GM19397 (cell line): ENCODE data around the gene ERBB2.
"Not testable (repeated sequence)": the region's sequence is repeated elsewhere in the genome, so short reads cannot be mapped to it uniquely, and the experiment has no call there.

Source experiments
- ATAC-seq: cut with Tn5 transposase; IDR thresholded peaks from one replicate; pipeline ENCODE4 v1.9.1; 2021; ENCODE audit warnings: mild to moderate bottlenecking, moderate library complexity; ENCODE audit not compliant: unreplicated experiment

ERBB2 gene

DNA sequence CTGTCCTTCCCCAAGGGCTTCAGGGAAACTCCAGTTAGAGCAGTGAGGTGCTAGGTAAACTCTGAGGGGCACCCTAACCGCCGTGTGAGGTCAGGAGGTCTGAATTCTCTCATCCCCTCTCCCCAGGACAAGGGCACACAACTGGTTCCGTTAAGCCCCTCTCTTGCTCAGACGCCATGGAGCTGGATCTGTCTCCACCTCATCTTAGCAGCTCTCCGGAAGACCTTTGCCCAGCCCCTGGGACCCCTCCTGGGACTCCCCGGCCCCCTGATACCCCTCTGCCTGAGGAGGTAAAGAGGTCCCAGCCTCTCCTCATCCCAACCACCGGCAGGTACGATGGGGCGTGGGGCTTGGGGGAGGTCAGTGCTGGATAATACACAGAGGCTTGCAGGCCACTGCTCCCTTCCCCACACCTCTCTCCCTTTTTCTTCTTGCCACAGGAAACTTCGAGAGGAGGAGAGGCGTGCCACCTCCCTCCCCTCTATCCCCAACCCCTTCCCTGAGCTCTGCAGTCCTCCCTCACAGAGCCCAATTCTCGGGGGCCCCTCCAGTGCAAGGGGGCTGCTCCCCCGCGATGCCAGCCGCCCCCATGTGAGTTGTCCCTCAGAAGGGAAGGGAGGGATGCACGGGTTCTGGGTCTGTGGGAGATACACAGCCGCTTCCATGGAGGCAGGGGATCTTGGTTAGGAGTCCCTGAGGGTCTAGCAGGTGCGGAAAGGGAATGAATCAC, 42.4 kb downstream of the ERBB2 start:
- no peak for ATAC-seq

DNA sequence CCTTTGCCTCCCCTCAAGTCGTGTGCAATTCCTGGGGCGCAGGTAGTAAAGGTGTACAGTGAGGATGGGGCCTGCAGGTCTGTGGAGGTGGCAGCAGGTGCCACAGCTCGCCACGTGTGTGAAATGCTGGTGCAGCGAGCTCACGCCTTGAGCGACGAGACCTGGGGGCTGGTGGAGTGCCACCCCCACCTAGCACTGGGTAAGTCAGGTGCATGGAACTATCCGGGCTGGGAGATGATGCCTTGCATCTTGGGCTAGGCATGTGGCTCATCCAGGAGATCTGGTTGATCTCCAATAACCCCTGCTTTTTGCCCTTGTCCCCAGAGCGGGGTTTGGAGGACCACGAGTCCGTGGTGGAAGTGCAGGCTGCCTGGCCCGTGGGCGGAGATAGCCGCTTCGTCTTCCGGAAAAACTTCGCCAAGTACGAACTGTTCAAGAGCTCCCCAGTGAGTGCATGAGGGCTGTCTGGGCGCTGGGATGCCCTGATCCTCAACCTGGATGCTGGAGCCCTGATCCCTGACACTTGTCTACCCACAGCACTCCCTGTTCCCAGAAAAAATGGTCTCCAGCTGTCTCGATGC, 43.1 kb downstream of the ERBB2 start:
- ATAC-seq = no peak

DNA sequence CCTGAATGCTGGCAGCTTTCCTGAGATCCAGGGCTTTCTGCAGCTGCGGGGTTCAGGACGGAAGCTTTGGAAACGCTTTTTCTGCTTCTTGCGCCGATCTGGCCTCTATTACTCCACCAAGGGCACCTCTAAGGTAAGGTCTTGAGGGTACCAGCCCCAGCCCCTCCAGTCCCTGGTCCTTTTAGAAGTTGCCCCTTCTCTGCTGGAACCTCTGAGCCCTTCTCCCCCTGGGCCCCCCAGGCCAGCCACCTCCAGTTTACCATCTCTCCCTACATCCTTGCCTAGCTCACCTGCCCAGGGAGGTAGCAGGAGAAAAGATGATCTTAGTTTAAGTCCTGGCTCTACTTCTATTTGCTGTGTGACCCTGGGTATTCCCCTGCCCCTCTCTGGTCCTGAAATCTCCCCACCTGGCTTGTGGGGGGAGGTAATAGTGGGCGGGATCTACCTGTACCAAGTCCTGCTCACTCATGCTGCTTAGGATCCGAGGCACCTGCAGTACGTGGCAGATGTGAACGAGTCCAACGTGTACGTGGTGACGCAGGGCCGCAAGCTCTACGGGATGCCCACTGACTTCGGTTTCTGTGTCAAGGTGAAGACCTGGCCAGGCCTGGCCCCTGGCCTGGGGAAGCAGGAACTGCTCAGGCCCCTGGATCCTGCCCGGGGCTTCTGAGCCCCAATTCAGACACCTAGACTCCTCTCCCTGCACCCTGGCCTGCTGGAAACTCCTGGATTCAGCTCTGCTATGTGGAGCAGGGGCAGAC, 44.4 kb downstream of the ERBB2 start:
- ATAC-seq = no peak

DNA sequence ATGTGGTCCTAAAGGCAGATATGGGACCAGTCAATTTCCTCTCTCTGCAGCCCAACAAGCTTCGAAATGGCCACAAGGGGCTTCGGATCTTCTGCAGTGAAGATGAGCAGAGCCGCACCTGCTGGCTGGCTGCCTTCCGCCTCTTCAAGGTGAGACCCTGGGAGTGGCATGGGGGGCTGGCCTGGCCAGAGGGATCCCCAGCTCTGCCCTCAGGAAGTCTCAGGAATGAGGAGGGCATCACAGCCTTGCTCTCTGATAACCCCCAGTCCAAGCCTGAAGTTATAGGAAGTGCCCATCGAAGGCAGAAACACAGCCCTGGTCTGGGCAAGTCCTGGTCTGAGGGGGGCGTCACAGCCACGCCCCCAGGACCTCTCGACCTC, 45.0 kb downstream of the ERBB2 start:
- ATAC-seq = no peak

DNA sequence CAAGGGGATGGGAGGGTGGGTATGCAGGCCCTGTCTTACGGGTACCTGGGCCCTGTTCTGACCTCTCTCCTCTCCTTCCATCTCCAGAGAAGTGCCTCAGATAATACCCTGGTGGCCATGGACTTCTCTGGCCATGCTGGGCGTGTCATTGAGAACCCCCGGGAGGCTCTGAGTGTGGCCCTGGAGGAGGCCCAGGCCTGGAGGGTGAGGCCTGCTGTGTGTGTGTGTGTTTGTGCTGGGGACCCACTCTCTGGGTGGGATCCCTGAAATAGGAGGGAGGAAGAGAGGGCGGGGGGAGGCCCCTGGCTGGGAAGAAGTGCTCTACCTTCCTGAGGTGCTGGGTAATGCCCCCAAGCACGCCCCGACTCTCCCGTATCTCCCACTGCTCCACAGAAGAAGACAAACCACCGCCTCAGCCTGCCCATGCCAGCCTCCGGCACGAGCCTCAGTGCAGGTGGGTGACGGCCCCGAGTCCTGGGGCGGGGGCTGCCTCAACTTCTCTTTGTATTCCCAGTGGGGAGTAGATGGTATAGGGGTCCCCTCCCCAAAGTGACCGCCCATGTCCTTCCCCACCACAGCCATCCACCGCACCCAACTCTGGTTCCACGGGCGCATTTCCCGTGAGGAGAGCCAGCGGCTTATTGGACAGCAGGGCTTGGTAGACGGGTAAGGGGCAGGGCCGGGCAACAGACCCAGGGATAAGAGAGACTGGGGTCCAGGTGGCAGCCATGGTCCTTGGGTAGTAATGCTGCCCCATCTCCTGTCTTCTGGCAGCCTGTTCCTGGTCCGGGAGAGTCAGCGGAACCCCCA, 45.7 kb downstream of the ERBB2 start:
- ATAC-seq = no peak

DNA sequence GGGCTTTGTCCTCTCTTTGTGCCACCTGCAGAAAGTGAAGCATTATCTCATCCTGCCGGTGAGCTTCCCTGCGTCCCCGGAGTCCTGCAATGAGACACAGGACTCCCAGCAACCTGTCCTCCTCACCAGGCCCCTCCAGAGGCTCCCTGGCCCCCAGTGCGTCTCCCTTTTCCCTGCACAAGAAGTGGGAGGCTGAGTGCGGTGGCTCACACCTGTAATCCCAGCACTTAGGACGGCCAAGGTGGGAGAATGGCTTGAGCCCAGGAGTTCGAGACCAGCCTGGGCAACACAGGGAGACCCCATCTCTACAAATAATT, 46.2 kb downstream of the ERBB2 start:
- no peak for ATAC-seq

DNA sequence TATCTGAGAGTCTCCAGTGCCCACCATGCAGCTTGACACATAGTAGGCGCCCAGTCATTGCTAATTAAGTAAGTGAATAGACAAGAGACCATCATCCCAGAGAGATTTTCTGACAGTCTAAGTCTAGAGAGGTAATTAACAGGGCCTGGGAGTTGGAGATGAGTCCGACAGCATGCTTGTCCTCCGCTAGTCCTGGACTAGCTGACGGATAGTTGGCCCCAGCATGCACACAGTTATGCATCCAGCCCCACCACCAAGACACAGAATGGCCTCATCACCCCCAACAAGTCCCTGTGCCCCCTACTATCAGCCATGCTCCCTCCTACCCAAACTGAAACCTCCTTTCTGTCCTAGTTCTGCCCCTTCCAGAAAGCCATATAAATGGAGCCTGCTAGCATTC, 47.9 kb downstream of the ERBB2 start:
- ATAC-seq = no peak

DNA sequence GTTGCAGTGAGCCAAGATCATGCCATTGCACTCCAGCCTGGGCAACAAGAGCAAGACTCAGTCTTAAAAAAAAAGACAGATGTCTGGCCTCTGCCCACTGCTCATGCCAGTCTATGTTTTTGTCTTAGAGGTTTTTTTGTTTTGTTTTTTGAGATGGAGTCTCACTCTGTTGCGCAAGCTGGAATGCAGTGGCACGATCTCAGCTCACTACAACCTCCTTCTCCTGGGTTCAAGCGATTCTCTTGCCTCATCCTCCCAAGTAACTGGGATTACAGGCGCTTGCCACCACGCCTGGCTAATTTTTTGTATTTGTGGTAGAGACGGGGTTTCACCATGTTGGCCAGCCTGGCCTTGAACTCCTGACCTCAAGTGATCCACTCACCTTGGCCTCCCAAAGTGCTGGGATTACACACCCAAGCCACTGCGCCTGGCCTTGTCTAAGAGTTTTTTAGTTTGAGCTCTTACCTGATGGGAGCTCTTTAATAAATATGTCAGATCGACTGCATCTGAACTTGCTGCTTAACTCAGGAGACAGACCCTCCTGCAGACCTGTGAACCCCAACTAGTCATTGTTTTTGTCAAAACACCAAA, 48.7 kb downstream of the ERBB2 start:
- ATAC-seq = not testable (repeated sequence)

DNA sequence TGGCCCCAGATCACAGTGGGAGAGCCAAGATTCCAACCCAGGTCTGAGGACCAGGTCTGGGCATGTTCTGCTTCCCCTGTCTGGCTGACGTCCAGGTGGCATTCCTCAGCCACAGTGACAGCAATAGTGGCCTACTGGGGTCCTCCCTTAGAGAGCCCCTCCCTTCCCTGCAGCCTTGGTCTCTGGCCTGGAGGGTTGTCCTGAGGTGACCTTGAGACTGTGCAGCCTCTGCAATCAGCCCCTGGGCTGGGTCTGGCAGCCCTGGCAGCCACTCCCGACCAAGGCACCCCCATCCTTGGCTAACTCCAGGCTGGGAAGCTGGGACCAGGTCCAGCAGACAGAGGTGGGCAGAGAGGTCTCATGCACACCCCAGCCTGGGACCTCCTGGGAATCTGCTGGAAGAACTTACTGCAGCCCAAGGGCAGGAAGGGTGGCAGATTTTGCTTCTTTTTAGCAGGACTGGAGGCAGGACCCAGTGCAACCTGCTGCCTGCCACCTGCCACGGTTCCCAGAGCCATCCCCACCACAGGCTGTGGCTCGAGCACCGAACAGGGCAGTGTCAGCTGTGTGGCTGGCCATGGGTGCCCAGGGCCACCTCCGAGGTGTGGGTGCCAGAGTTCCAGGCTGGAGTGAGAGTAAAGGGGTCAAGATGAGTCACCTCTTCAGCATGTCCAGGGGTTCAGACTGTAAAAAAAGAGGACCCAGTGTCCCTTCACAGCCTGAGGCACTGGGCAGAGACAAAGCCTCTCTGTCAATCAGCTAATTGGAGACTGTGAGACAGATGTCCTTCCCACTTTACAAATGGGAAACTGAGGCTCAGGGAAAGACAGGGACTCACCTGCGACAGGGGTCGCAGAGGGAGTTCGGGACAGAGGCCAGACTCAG, 50.5 kb downstream of the ERBB2 start:
- no peak for ATAC-seq

DNA sequence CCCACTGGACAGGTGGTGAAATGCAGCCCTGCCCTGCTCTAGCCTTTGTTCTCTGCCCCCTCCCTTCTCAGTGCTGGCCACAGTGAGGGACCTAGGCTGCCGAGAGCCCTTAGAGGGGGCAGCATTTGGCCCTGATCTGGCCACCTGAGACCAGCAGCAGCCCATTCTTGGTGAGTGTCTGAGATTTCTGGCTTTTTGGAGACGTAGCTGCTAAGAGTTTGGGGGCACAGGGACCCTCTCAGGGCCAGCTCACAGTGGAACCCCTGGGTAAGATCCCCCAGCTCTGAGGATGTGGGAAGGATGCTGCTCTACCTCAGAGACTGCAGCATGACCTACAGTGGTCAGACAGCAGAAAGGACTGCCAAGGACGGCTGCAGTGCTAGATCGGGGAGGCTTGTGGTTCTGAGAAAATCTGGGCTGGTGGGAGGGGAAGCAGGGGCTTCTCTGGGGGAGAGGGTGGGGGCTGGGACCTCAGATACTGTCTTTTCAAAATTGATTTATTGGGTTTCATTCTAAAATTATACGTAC, 51.2 kb downstream of the ERBB2 start:
- ATAC-seq = no peak

DNA sequence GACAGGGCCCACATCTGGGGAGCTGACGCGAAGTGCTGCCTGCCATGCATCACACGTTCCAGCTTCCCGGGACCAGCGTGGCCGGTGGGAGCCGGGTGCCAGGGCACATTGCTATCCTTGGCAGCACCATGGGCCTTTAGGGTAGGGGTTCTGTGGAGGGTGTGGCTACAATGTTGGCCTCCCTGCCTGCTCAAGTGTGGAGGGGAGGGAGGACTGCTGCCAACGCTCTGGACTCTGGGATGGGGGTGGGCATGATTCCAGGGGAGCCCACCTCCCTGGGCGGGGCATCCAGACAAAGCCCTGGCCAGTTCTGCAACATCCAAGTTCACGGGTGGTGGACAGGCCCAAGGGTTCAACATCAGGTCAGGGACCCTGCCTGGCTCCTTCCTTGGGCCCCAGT, 51.8 kb downstream of the ERBB2 start:
- no peak for ATAC-seq

DNA sequence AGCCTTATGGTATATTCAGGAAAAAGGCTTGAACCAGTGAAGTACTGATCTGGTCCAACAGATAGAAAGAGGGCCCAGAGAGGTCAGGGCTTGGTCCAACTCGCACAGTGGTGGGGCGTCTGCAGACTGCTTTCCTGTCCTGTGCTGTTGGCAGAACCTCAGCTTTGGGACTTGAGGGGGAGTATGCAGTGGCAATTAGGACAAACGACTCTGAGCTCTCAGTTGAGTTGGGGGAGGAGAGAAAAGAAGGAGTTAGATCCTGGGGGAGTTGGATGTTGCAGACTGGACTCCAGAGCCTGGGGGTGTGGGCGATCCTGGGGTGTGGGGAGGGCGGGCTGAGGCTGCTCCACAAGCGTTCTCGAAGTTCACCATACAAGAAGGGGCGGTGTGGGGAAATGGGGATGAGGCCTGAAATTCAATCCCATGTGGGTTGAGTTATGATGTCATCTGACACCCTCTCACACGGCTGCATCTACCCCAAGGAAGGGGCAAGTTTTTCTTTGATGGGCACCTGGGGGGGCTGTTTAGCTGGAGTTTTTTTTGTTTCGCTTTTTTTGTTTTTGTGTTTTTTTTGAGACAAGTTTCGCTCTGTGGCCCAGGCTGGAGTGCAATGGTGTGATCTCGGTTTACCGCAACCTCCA, 52.5 kb downstream of the ERBB2 start:
- no peak for ATAC-seq

DNA sequence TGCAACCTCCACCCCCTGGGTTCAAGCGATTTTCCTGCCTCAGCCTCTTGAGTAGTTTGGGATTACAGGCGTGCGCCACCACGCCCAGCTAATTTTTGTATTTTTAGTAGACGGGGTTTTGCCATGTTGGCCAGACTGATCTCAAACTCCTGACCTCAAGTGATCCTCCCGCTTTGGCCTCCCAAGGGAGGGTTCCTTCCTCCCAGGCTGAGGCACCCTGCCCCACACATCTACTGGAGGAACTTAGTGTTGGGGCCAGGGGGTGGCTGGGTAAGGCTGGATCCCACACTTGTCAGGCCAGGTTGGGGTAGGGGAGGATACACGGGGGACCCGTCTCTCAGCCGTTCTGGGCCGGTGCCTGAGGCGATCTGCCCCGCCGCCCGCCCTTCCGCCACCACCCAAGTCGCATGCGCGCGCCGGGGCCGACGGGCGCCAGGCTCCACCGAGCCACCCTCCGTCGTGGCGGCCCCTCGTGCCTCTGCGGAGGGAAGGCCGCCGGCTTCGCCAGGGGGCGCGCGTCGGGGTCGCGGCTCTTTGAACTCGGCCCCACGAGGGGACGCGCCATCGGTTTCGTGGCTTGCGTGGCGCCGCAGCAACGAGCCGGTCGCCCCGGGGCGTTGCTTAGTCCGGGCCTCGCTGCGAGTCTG, 53.8 kb downstream of the ERBB2 start:
- peak; percentile 28 for ATAC-seq

DNA sequence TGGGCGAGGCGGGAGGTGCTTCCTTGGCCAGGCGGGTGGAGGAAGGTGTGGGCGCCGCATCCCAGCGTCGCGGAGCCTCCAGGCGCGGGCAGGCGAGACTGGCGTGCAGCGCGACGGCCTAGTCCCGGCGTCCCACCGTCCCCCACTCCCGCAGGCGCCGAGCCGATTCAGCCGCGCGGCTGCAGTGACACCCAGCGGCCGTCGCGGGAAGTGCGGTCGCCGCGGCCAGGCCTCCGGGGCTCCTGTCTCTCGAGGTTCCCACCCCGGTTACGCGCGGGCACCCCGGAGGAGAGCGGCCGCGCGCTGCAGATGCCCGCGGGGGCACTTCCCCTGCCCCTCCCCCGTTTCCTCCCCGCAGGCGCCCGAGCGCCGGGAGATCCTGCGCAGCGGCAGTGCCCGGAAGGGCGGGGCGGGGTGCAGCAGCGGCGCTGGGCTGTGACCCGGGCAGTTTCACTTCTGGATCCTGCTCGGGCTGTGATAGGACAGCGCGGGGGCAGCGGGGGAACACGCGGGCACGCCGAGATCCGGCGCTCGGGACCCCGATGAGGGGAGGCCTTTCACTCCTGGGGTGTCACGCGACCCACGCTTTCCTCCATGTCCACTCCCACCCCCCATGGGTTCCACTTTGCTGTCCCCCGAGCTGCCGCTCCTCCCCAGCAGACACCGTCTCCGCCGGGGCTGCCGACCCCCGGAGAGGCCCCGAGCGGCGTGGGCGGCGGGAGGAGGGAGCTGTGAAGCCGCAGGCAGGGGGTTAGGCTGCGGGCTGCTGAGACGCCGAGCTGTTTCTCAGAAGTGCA, 54.5 kb downstream of the ERBB2 start:
- peak; percentile 63 for ATAC-seq

DNA sequence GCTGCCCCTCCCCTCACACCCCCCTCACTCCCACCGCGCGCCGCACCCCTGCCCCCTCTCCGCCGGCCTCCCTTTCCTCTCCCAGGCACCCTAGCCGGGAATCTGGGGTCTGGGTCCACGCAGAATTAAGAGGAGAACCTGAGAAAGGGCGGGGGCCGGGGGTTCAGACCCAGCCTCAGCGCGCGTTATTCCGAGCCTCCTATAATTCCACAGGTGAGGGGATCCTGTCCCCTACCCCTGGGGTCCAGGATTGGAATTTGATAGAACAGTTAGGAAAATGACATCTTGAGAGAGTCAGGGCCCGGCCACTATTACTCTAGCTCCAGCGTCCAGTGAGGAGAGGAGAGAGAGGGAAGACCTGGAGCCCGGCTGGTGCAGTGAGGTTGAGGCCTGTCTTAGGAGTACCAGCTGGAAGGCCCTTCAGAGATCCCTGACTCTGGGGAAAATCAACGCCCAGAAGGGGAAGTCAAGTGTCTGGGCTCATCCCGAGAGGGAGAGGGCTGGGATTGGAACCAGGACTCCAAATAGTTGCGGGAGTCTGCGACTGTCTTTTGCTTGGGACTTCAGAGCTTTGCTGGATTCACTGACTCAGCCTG, 55.2 kb downstream of the ERBB2 start:
- no peak for ATAC-seq

DNA sequence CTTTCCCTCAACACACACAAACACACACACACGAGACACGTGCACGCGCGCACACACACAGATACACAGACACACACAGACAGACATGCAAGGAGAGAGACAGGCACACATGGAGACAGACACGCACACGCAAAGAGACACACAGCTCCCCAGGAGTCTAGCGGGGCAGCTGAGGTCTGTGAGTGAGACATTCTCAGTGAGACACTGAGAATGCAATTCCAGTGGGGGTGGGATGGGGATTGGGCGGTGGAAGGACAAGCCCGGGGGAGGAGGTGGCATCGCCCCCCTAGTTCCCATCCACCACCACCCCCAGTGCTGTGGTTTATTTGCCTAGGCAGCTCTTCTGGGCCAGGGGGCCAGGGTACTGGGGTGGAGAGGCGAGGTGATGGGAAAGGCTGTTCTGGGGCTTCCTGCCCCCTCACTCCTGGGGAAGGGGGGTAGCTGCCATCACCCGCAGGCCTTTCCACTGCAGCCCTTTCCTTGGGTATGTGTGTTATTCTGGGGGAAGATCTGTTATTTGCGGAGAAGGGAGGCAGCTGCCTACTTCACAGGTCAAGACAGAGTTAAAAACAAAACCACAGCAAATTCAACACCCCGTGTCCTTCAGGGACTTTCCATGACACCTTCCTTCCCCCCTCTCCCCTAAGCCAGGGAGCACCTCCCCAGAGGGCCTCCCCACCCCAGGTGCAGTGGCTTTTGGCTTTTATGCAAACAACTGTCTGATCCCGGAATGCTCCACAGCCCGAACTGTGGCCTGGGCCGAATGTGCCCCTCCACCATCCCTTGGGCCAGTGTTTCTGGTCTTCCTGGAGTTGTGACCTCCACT, 55.9 kb downstream of the ERBB2 start:
- no peak for ATAC-seq
